ENCODE data around the gene RFX7.

DNA sequence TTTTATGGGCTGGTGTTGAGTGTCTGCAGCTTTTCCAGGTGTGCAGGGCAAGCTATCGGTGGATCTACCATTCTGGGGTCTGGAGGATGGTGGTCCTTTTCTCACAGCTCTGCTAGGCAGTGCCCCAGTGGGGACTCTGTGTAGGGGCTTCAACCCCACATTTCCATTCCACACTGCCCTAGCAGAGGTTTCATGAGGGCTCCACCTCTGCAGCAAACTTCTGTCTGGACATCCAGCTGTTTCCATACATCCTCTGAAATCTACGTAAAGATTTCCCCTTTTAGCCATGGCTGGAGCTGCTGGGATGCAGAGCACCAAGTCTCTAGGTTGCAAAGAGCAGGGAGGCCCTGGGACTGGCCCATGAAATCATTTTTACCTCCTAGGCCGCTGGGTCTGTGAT, 11.6 kb downstream of the RFX7 start:
- no peak for TF ChIP-seq POLR2A (IDR thresholded peaks at IDR 0.05; ENCODE audit: borderline replicate concordance, extremely low read depth, insufficient read depth, insufficient read length)
- no peak for TF ChIP-seq CTCF (IDR thresholded peaks at IDR 0.05 in 2 of 3, conservative IDR thresholded peaks at IDR 0.05 in 1 of 3; ENCODE audit: borderline replicate concordance in 1 of 3, insufficient read depth in 1 of 3, low read depth in 2 of 3, low read length in 2 of 3)
- TF ChIP-seq POLR2AphosphoS5 (IDR thresholded peaks at IDR 0.05; ENCODE audit: low read depth, low read length) = no peak
- TF ChIP-seq EZH2 (IDR thresholded peaks at IDR 0.05) = no peak
- no peak for TF ChIP-seq EGR1 (IDR thresholded peaks at IDR 0.05; ENCODE audit: low read depth)
- TF ChIP-seq RAD21 (IDR thresholded peaks at IDR 0.05; ENCODE audit: low read depth) = no peak
- no peak for TF ChIP-seq FOSL1 (IDR thresholded peaks at IDR 0.05; ENCODE audit: low read depth)
- TF ChIP-seq CEBPB (IDR thresholded peaks at IDR 0.05; ENCODE audit: low read depth) = no peak
